ENCODE data around the gene TNIK. TPM values are rescaled to one million over a fixed set of nuclear protein-coding genes. Genes with fewer than 3 reads are reported as not detected.

The TNIK gene
- total and polyA plus RNA-seq, 2 experiments from 2014 or later: 14.6 to 34.3 TPM

- TF ChIP-seq CTCF (conservative IDR thresholded peaks at IDR 0.05; ENCODE audit: low read depth in 2 of 2): no peak
- no peak for TF ChIP-seq STAT1 (IDR thresholded peaks at IDR 0.05; ENCODE audit: unreplicated experiment)
- no peak for TF ChIP-seq ZNF462 (CRISPR knock-in tag; IDR thresholded peaks at IDR 0.05)
- TF ChIP-seq EZH2 (IDR thresholded peaks at IDR 0.05; ENCODE audit: low read depth, unreplicated experiment): no peak
Observed at GRCh38 chr3:171391432-171391831, 68.8 kb downstream of the TNIK start (continued).

- no peak overlapping the region for H3K4me2 ChIP-seq
- TF ChIP-seq CTCF (conservative IDR thresholded peaks at IDR 0.05; ENCODE audit: low read depth in 2 of 2) (no peak), ZNF114 (CRISPR knock-in tag; IDR thresholded peaks at IDR 0.05) (no peak), ZNF331 (CRISPR knock-in tag; IDR thresholded peaks at IDR 0.05; ENCODE audit: low read depth) (no peak)
- TF ChIP-seq, protein P1, sequence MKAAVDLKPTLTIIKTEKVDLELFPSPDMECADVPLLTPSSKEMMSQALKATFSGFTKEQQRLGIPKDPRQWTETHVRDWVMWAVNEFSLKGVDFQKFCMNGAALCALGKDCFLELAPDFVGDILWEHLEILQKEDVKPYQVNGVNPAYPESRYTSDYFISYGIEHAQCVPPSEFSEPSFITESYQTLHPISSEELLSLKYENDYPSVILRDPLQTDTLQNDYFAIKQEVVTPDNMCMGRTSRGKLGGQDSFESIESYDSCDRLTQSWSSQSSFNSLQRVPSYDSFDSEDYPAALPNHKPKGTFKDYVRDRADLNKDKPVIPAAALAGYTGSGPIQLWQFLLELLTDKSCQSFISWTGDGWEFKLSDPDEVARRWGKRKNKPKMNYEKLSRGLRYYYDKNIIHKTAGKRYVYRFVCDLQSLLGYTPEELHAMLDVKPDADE (IDR thresholded peaks at IDR 0.05): no peak
Observed at GRCh38 chr3:171390051-171390941, 69.9 kb downstream of the TNIK start.

More at GRCh38 chr3:171390051-171390941, 69.9 kb downstream of the TNIK start:
- Histone ChIP-seq H3K36me3 (ENCODE audit: insufficient read depth) (peaks cover 6% of the 10 kb centered on the region; the same call in 1 of the 2 replicates), H4K20me1 (replicated peaks; ENCODE audit: insufficient read depth) (no peaks in the 10 kb centered on the region), H2AFZ (no peak overlapping the region), H3K79me2 (replicated peaks; ENCODE audit: insufficient read depth) (peaks cover 86% of the 10 kb centered on the region), H3K4me3 (no peak overlapping the region), H3K27me3 (ENCODE audit: insufficient read depth) (no peaks in the 10 kb centered on the region), H3F3A (replicated peaks; ENCODE audit: low read depth) (0 out of 2 replicates have a peak, but pooled peaks cover 1% of the 10 kb centered on the region), H3K9me2 (ENCODE audit: insufficient read depth) (0 out of 2 replicates have a peak, but pooled peaks cover 2% of the 10 kb centered on the region), H3K4me1 (ENCODE audit: insufficient read depth) (peaks cover 37% of the 10 kb centered on the region), H3K27ac (ENCODE audit: low read depth) (no peak overlapping the region)
- H3K9me3 Mint-ChIP-seq: peaks cover 15% of the 10 kb centered on the region
- peaks cover 18% of the 10 kb centered on the region for H3K36me3 Mint-ChIP-seq (ENCODE audit: low read depth)
- H3K4me3 Mint-ChIP-seq: no peak overlapping the region
- H3K27me3 Mint-ChIP-seq (ENCODE audit: insufficient read depth, low read depth, poor library complexity): peaks cover 2% of the 10 kb centered on the region
- H3K4me1 Mint-ChIP-seq: peaks cover 60% of the 10 kb centered on the region
- DNase-seq (ENCODE audit: low spot score) (no peak), ATAC-seq (no peak)
- H3K27ac Mint-ChIP-seq: no peak overlapping the region
